Spleen (tissue), 7 donors: ENCODE measurements around the gene ITPR1.

Experiments used
- POLR2AphosphoS5 ChIP-seq, 3 donors: sonication (generic); formaldehyde crosslinking; IDR thresholded peaks; one replicate each; pipeline ENCODE4 v1.5.1; 2017; ENCODE audit warnings: antibody characterized with exemption in 3 of 3
- TF ChIP-seq, protein P1 (sequence below), 11 experiments: fragments of 200-600 bp in 7 of 11; fragments of 450-650 bp in 4 of 11; sonication (generic) in 4 of 11; IDR thresholded peaks in 8 of 11; conservative IDR thresholded peaks in 3 of 11; 1 replicate in 7 of 11; 2 replicates in 4 of 11; pipeline versions ENCODE4 v1.4.0 to v1.8.0; 2016 to 2021; ENCODE audit warnings: antibody characterized with exemption in 11 of 11, inconsistent platforms in 4 of 11, mild to moderate bottlenecking in 1 of 11
- donor health status: DM: no; HTN: no; CAD: no; lungs with moderate emphysema.
- donor health status: DM: no; HTN: no; CAD: no.
- donor health status: DM: no; HTN: no; CAD: no.

DNA sequence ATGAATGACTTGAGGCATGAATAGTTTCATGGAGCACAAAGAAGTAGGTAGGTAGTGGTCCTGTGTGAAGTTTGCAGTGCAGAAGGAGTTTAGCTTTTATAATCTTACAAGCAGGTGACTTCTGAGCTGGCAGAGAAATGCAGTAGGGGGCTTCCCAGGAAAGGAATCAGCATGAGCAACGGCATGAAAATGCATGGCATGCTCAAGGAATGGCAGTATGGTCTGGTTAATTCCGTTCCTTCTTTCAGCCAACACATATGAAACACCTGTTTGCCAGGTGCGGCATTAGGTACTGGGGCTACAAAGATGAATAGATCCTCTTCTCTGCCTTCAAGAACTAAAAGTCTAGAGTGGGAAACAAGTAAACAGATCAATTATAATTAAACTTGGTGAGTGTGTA, 348.1 kb downstream of the ITPR1 start:
- TF ChIP-seq, protein P1, sequence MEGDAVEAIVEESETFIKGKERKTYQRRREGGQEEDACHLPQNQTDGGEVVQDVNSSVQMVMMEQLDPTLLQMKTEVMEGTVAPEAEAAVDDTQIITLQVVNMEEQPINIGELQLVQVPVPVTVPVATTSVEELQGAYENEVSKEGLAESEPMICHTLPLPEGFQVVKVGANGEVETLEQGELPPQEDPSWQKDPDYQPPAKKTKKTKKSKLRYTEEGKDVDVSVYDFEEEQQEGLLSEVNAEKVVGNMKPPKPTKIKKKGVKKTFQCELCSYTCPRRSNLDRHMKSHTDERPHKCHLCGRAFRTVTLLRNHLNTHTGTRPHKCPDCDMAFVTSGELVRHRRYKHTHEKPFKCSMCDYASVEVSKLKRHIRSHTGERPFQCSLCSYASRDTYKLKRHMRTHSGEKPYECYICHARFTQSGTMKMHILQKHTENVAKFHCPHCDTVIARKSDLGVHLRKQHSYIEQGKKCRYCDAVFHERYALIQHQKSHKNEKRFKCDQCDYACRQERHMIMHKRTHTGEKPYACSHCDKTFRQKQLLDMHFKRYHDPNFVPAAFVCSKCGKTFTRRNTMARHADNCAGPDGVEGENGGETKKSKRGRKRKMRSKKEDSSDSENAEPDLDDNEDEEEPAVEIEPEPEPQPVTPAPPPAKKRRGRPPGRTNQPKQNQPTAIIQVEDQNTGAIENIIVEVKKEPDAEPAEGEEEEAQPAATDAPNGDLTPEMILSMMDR (IDR thresholded peaks at IDR 0.05 in 8 of 11, conservative IDR thresholded peaks at IDR 0.05 in 3 of 11), result no peak
- TF ChIP-seq POLR2AphosphoS5 (IDR thresholded peaks at IDR 0.05), result no peak
